HG03469 (cell line): ENCODE results near the gene R3HDML.
"Not testable (repeated sequence)": the region's sequence is repeated elsewhere in the genome, so short reads cannot be mapped to it uniquely, and the experiment has no call there.

Experiments used
- ATAC-seq: cut with Tn5 transposase; IDR thresholded peaks from one replicate; pipeline ENCODE4 v1.9.1; 2021; ENCODE audit warnings: mild to moderate bottlenecking, moderate library complexity, moderate number of reproducible peaks; ENCODE audit not compliant: unreplicated experiment

R3HDML gene

GRCh38 chr20:44336725-44337380 lies at the start of gene R3HDML:
Gene R3HDML, plus strand, starts transcription at chr20:44337043. Its CDS starts 115 bp downstream, at chr20:44337158.
- ATAC-seq: no peak

DNA sequence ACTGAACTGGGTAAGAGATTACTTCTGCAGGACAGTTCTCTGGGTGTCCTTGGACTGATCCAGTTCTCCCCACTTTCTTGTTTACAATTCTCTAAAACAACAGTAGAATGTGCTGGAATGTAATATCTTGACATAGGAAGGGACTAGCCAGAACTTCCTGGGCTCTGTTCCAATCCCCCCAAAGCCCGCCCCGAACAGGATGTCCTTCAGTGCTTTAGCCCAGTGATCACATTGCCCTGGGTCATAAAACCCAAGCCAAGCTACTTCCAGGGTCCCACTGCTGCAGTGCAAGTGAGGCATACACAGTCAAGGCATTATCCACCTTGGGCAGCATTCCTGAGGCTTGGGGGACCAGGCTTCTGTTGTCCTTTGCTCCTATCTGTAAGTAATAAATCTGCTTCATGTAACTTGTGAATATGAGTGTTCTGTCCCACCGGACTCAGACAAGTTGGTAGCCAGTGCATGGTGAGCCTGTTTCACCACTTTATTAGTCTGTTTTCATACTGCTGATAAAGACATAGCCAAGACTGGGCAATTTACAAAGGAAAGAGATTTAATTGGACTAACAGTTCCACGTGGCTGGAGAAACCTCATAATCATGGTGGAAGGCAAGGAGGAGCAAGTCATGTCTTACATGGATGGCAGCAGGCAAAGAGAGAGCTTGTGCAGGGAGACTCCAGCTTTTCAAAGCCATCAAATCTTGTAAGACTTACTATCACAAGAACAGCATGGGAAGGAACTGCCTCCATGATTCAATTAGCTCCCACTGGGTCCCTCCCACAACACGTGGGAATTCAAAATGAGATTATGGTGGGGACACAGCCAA lies 49.4 kb upstream of the R3HDML start:
- ATAC-seq: no peak

GRCh38 chr20:44288252-44288651 lies 48.6 kb upstream of the R3HDML start:
- no peak for ATAC-seq

DNA sequence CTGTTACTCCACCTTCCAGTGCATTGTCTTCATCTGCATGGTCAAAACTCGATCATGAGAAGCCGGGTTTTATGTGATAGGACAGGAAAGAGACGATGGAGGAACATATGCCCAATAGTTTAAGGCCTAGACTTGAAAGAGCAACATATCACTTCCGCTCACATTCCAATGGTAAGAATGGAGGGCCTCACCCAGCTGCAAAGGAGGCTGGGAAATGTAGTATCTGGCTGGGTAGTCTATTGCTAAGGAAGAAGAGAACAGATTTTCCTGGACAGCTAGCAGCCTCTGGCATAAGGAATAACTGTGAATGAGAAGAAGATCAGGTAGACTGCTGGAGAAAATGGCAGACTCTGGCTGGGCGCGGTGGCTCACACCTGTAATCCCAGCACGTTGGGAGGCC lies 45.1 kb upstream of the R3HDML start:
- no peak for ATAC-seq

GRCh38 chr20:44296011-44296410 lies 40.8 kb upstream of the R3HDML start:
- no peak for ATAC-seq

DNA sequence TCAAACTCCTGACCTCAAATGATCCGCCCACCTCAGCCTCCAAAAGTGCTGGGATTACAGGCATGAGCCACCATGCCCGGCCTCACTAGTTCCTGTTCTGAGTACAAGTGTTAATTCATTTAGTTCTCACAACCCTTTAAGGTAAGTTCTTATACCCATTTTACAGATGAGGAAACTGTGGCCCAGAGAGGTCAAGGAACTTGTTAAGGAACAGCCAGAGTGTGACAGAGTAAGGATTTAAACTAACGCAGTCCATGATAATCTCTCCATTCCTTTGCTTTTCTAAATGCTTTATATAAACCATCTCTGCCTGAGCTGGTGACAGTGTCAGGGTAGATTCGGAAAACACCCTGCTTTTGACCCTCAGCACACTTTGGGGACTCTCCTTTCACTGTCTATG lies 39.1 kb upstream of the R3HDML start:
- ATAC-seq: no peak

- ATAC-seq: not testable (repeated sequence)
Measured at GRCh38 chr20:44299011-44299535, 37.8 kb upstream of the R3HDML start.

GRCh38 chr20:44301285-44301684 lies 35.6 kb upstream of the R3HDML start:
- ATAC-seq: no peak

- no peak for ATAC-seq
Measured at GRCh38 chr20:44302026-44302669, 34.7 kb upstream of the R3HDML start.

GRCh38 chr20:44302736-44303135 lies 34.1 kb upstream of the R3HDML start:
- ATAC-seq: no peak

DNA sequence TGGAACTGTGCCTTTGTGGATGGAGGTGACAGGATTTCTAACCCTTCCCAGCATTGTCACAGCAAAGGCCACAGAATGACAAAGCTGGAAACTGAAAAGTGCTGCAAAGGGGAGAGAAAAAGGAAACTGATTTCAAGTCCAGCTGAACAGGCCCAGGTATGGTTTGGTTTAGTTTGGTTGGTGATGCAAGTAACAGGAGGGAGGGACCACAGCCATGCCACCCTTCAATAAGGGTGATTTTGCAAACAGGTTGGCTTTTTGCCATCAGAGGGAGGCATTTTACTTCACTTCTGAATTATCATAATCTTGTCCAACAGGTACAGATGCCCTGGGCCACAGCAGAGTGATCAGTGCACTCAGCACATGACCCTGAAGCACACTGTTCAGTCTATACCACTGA lies 32.5 kb upstream of the R3HDML start:
- no peak for ATAC-seq

DNA sequence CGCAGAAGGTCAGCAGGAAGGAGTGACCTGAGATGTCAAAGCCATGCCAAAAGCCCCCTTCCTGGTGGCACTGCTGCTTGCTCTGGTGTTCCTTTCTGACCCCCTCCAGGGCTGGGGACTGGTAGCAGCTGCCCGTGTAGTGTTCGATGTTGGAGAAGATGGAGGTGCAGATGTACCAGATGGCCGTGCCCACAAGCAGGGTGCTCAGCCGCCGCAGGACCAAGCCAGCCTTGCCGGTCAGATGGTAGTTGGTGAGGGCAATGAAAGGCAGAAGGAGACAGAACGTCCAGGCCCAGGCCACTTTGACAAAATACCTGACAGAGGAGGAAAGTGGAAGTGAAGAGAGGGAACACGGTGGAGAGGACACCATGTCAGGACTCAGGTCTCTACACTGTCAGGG lies 29.9 kb upstream of the R3HDML start:
- no peak for ATAC-seq

GRCh38 chr20:44309763-44310663 lies 26.8 kb upstream of the R3HDML start:
- ATAC-seq: no peak

DNA sequence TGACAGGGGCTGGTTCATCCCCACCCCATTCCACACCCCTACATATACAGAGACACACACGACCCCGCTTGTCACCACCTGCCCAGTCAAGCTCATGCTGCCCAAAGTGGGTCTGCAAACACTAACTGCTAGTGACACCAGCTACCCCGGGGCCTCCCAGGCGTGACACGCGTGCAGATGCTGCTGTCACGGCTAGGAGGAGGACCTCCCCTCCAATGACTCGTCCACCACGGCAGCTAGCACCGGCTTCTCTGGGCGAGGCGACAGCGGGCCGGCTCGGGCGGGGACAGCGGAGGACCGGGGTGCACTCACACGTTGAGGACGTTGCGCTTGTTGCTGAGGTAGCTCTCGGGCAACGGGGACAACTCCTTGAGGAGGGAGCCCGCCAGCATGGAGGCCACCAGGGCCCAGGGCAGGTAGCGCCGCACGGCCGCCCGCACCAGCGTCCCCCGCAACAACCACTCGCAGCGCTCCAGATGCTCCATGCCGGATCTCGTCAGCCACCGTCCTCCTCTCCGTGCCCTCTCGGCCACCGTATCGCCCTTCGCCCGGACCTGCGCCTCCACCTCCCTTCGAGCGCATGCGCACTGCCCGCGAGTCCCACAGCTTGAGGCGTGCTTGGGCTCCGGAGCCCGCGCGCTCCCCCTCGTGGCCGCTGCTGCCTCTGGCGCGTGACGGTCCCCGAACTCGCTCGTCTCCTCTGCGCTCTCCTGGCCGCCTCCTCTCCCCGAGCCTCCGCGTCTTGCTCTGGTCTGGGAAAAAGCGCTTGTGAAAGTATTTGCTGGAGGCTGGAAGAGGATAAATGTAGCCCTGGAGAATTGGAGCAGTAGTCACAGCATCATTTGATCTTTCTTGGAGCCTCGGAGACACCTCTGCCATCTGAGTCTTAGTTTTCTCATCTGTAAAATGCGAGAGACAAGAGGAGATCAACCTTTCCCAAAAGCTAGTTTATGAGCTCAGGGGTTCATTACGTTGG lies 25.9 kb upstream of the R3HDML start, which contains the start of gene FITM2:
Gene FITM2 (minus strand): TSS at position 539 of the 976 bp plus-strand sequence. CDS start 54 bp downstream, at position 485.
- peak; percentile 76 for ATAC-seq

- ATAC-seq: no peak
Measured at GRCh38 chr20:44314870-44315269, 22.0 kb upstream of the R3HDML start.

DNA sequence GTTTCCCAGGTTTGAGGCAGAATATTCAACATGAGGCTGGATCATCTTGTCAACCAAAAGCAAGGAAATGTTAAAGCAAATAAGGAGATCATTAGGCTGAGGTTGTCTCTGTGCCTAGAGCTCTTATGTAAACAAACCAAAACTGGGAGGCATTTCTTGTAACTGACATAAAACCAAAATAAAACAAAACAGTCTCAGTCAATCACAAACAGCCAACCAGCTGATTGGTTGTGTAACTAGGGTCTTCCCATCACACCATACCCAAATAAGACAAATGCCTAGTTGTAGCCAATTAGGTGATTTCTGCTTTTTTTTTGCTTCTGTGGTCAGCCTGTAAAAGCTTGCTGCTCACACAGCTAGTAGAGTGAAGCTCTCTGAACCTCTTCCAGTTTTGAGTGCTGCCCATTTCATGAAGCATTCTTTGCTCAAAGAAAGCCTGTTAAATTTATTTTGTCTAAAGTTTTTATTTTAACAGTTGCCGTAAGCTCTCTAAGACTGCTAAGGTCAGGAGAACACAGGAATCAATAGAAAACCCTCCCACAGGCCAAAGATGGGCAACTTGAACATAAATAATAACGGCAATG lies 16.9 kb upstream of the R3HDML start:
- no peak for ATAC-seq

DNA sequence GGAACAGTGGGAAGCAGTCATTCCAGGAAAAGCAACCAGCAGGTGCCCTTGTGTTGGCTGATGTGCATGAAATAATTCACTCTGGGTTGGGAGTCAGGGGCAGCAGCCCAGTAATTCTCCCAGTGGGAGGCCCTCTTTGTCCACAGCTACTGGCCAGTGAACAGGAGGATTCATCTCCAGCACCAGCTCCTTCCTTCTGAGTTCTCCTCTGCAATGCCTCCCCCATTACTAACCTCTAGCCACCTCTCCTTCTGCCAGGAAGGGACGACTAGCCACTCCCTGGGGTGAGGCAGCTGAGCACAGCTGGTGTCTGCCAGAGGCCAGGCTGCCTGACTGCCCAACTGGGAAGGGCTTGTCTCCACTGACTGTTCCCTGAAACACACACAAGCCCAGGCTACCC lies 12.5 kb upstream of the R3HDML start:
- ATAC-seq: no peak

DNA sequence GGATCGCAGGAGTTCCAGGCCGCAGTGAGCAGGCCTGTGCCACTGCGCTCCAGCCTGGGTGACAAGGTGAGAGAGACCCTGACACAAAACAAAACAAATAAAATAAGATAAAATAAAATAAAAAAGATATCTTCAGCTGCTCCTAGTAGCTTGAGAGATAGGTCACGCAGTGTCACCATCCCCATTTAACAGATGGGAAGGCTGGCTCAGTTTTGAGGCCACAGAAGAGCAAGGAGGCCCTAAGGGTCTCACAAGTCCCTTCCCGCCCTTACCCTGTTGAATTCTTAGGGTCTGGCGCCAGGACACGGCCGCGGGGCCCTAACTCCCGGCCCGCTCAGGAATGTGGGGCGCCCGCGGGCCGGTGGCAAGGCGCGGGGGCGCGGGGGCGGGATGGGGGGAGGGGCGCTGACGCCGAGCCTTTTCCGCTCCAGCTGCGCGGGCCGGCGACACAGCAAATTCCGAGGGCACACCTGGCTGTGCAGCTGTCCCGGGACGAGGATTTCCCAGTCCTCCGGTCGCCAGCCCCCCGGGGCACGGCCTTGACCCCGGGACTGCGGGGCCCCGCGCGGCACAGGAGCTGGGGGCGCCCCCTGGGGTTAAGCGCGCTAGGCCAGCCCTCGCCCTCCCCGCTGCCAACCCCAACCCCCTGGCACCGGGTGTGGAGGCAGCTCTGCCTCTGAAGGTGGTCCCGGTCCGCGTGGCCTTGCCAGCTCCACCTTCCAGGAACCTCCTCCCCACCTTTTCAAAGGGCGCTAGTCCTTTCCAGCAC lies 10.3 kb upstream of the R3HDML start:
- ATAC-seq: no peak
